ENCODE measurements around the gene PLXNC1. TPM values are rescaled to one million over a fixed set of nuclear protein-coding genes. Genes with fewer than 3 reads are reported as not detected.

Gene PLXNC1
- total and polyA plus RNA-seq, 2 of the 8 experiments (the other 6 are each of a cell fraction or from before 2014, with no cell fraction given): 0.83 to 2.0 TPM

GRCh38 chr12:94209240-94209639 is 60.9 kb downstream of the PLXNC1 start (continued):
- TF ChIP-seq CBX8 (IDR thresholded peaks at IDR 0.05; ENCODE audit: borderline replicate concordance, low read depth, low read length): no peak
- TF ChIP-seq SP4 (IDR thresholded peaks at IDR 0.05; ENCODE audit: low read length): no peak
